H9 (cell line): ENCODE measurements around the gene TMC1. TPM values are rescaled to one million over a fixed set of nuclear protein-coding genes. Genes with fewer than 3 reads are reported as not detected.

Source experiments
- DNase-seq: peaks from one replicate; pipeline ENCODE4 v3.0.0-alpha.2; 2017
- H2AFZ ChIP-seq: one replicate; pipeline ENCODE4 v1.6.1; 2013; ENCODE audit warnings: mild to moderate bottlenecking, low read length, control low read depth, moderate library complexity
- H2AK5ac ChIP-seq: 2 replicates; pipeline ENCODE4 v1.6.1; 2013; ENCODE audit warnings: low read length, control low read depth, mixed read lengths; ENCODE audit not compliant: insufficient read length
- H2BK120ac ChIP-seq: one replicate; pipeline ENCODE4 v1.6.1; 2013; ENCODE audit warnings: low read depth, mild to moderate bottlenecking, low read length, control low read depth, inconsistent platforms; ENCODE audit not compliant: poor library complexity, severe bottlenecking
- H2BK12ac ChIP-seq: 2 replicates; pipeline ENCODE4 v1.6.1; 2013; ENCODE audit warnings: low read length, control low read depth, mixed read lengths, low read depth; ENCODE audit not compliant: insufficient read length
- H2BK15ac ChIP-seq: 2 replicates; pipeline ENCODE4 v1.6.1; 2013; ENCODE audit warnings: low read depth, low read length, control low read depth
- H2BK20ac ChIP-seq: one replicate; pipeline ENCODE4 v1.6.1; 2013; ENCODE audit warnings: low read depth, mild to moderate bottlenecking, low read length, control low read depth, inconsistent platforms; ENCODE audit not compliant: poor library complexity, severe bottlenecking
- H2BK5ac ChIP-seq: 2 replicates; pipeline ENCODE4 v1.6.1; 2013; ENCODE audit warnings: low read length, control low read depth, mixed read lengths; ENCODE audit not compliant: insufficient read length
- H3K14ac ChIP-seq: 2 replicates; pipeline ENCODE4 v1.6.1; 2013; ENCODE audit warnings: low read length, control low read depth; ENCODE audit not compliant: insufficient read depth
- H3K18ac ChIP-seq: 2 replicates; pipeline ENCODE4 v1.6.1; 2013; ENCODE audit warnings: low read depth, mild to moderate bottlenecking, mixed read lengths, low read length, control low read depth; ENCODE audit not compliant: insufficient read length
- H3K23ac ChIP-seq: 2 replicates; pipeline ENCODE4 v1.6.1; 2013; ENCODE audit warnings: low read length, control low read depth, mixed read lengths, low read depth; ENCODE audit not compliant: insufficient read length
- H3K23me2 ChIP-seq: 2 replicates; pipeline ENCODE4 v1.6.1; 2013; ENCODE audit warnings: low read depth, mild to moderate bottlenecking, mixed read lengths, low read length, control low read depth; ENCODE audit not compliant: insufficient read length, poor library complexity, severe bottlenecking
- H3K27ac ChIP-seq: 2 replicates; pipeline ENCODE4 v1.5.1; 2013; ENCODE audit warnings: low read length, control low read depth, mixed read lengths, low read depth; ENCODE audit not compliant: insufficient read length
- H3K27me3 ChIP-seq: 2 replicates; pipeline ENCODE4 v1.6.1; 2013; ENCODE audit warnings: low read length, control low read depth, inconsistent platforms; ENCODE audit not compliant: insufficient read depth
- H3K4ac ChIP-seq: 2 replicates; pipeline ENCODE4 v1.6.1; 2013; ENCODE audit warnings: low read depth, mild to moderate bottlenecking, control low read depth, inconsistent platforms, low read length, moderate library complexity
- H3K4me1 ChIP-seq: 2 replicates; pipeline ENCODE4 v1.6.1; 2013; ENCODE audit warnings: low read length, control low read depth, inconsistent platforms; ENCODE audit not compliant: insufficient read depth
- H3K4me2 ChIP-seq: 2 replicates; pipeline ENCODE4 v1.6.1; 2013; ENCODE audit warnings: low read length, control low read depth, mixed read lengths; ENCODE audit not compliant: insufficient read length, insufficient read depth
- H3K56ac ChIP-seq: 2 replicates; pipeline ENCODE4 v1.6.1; 2013; ENCODE audit warnings: low read depth, mild to moderate bottlenecking, mixed read lengths, low read length, control low read depth; ENCODE audit not compliant: insufficient read length
- H3K79me1 ChIP-seq: 2 replicates; pipeline ENCODE4 v1.6.1; 2013; ENCODE audit warnings: low read depth, mild to moderate bottlenecking, moderate library complexity, low read length, control low read depth, inconsistent platforms; ENCODE audit not compliant: insufficient read depth, poor library complexity, severe bottlenecking
- H3K79me2 ChIP-seq: 2 replicates; pipeline ENCODE4 v1.6.1; 2013; ENCODE audit warnings: low read length, control low read depth, inconsistent platforms; ENCODE audit not compliant: insufficient read depth
- H3K9ac ChIP-seq: 2 replicates; pipeline ENCODE4 v1.6.1; 2013; ENCODE audit warnings: low read length, control low read depth, mixed read lengths; ENCODE audit not compliant: insufficient read length; ENCODE audit errors: extremely low read depth
- H3K9me3 ChIP-seq: one replicate; pipeline ENCODE4 v1.6.1; 2013; ENCODE audit warnings: low read depth, low read length, inconsistent platforms; ENCODE audit not compliant: control insufficient read depth
- H3T11ph ChIP-seq: one replicate; pipeline ENCODE4 v1.6.1; 2013; ENCODE audit warnings: mild to moderate bottlenecking, low read length, control low read depth, inconsistent platforms
- H4K20me1 ChIP-seq: one replicate; pipeline ENCODE4 v1.6.1; 2013; ENCODE audit not compliant: control insufficient read depth, insufficient read length, insufficient read depth
- H4K5ac ChIP-seq: 2 replicates; pipeline ENCODE4 v1.6.1; 2013; ENCODE audit warnings: low read depth, mild to moderate bottlenecking, mixed read lengths, low read length, control low read depth; ENCODE audit not compliant: insufficient read length
- H4K8ac ChIP-seq: replicated peaks from 2 replicates; pipeline ENCODE4 v1.6.1; 2013; ENCODE audit warnings: low read length, control low read depth, mixed read lengths, low read depth; ENCODE audit not compliant: insufficient read length
- H4K91ac ChIP-seq: 2 replicates; pipeline ENCODE4 v1.6.1; 2013; ENCODE audit warnings: low read depth, mild to moderate bottlenecking, moderate library complexity, mixed read lengths, low read length, control low read depth; ENCODE audit not compliant: insufficient read length
- H3K27ac Mint-ChIP-seq, 3 experiments: 2 replicates in 2 of 3; 3 replicates in 1 of 3; pipeline ENCODE4 v1.8.0; 2020 to 2021; ENCODE audit warnings: mixed read lengths in 3 of 3, mild to moderate bottlenecking in 1 of 3, moderate library complexity in 1 of 3
- H3K27me3 Mint-ChIP-seq: 2 replicates; pipeline ENCODE4 v1.8.0; 2021; ENCODE audit warnings: low read depth, mild to moderate bottlenecking, moderate library complexity, mixed read lengths
- H3K36me3 Mint-ChIP-seq, 3 experiments: 2 replicates in 2 of 3; 3 replicates in 1 of 3; pipeline ENCODE4 v1.8.0; 2020 to 2021; ENCODE audit warnings: low read depth in 3 of 3, mixed read lengths in 3 of 3; ENCODE audit not compliant: insufficient read depth in 1 of 3
- H3K4me1 Mint-ChIP-seq, 2 experiments: 2 replicates each; pipeline ENCODE4 v1.8.0; 2020; ENCODE audit warnings: mixed read lengths in 2 of 2
- H3K4me3 Mint-ChIP-seq, 2 experiments: 2 replicates in 1 of 2; 3 replicates in 1 of 2; pipeline ENCODE4 v1.8.0; 2020 to 2021; ENCODE audit warnings: mild to moderate bottlenecking in 2 of 2, mixed read lengths in 2 of 2, moderate library complexity in 1 of 2
- H3K9me3 Mint-ChIP-seq, 2 experiments: 2 replicates in 1 of 2; 3 replicates in 1 of 2; pipeline ENCODE4 v1.8.0; 2020; ENCODE audit warnings: mild to moderate bottlenecking in 2 of 2, mixed read lengths in 2 of 2, moderate library complexity in 1 of 2
- CTCF ChIP-seq: fragments of 200-600 bp; sonication (generic); conservative IDR thresholded peaks from 3 replicates; pipeline ENCODE4 v1.8.0; 2021; ENCODE audit warnings: antibody characterized with exemption, mild to moderate bottlenecking
- total RNA-seq: library from RNA; stranded (reverse); gene quantifications from 2 replicates; pipeline ENCODE4 v1.2.1, GENCODE V29; 2021

The TMC1 gene
- total RNA-seq, 1 experiment from 2014 or later, result 2.4 TPM

- H3K23ac ChIP-seq, result no peak overlapping the region
- no peak overlapping the region for H3K18ac ChIP-seq
- no peak overlapping the region for H3K9ac ChIP-seq
- no peak overlapping the region for H2BK20ac ChIP-seq
- H2AK5ac ChIP-seq, result no peak overlapping the region
- H3K4me1 ChIP-seq, result peaks cover 2% of the 10 kb centered on the region; the same call in 1 of the 2 replicates
- no peak overlapping the region for H2BK120ac ChIP-seq
- no peak overlapping the region for H2BK5ac ChIP-seq
- H3K4ac ChIP-seq, result no peak overlapping the region
- no peaks in the 10 kb centered on the region for H4K20me1 ChIP-seq
- peaks cover 18 to 21% of the 10 kb centered on the region in 2 experiments for H3K4me1 Mint-ChIP-seq
- H2BK12ac ChIP-seq, result no peak overlapping the region
- H3K9me3 Mint-ChIP-seq, result peaks cover 15 to 23% of the 10 kb centered on the region in 2 experiments
- no peaks in the 10 kb centered on the region for H3K79me1 ChIP-seq
- H3K27me3 Mint-ChIP-seq, result peaks cover 2% of the 10 kb centered on the region; the same call in 1 of the 2 replicates
- H3K4me2 ChIP-seq, result no peak overlapping the region
- H2BK15ac ChIP-seq, result no peak overlapping the region
- no peak overlapping the region for H3K56ac ChIP-seq
- no peak overlapping the region for H3K4me3 Mint-ChIP-seq
- H3K27me3 ChIP-seq, result no peaks in the 10 kb centered on the region
- H4K5ac ChIP-seq, result no peak overlapping the region
- H3K14ac ChIP-seq, result no peak overlapping the region
- H3K23me2 ChIP-seq, result no peaks in the 10 kb centered on the region
- no peak for TF ChIP-seq CTCF
- H3T11ph ChIP-seq, result no peak overlapping the region
- no peak overlapping the region for H4K91ac ChIP-seq
- no peak overlapping the region for H3K27ac Mint-ChIP-seq
- H3K36me3 Mint-ChIP-seq, result peaks cover 4 to 15% (median 13%) of the 10 kb centered on the region in 3 experiments
- no peak overlapping the region for H3K27ac ChIP-seq
- H3K79me2 ChIP-seq, result no peaks in the 10 kb centered on the region
- no peaks in the 10 kb centered on the region for H3K9me3 ChIP-seq
- no peak overlapping the region for H4K8ac ChIP-seq
- DNase-seq, result no peak
- H2AFZ ChIP-seq, result no peak overlapping the region
Measured at GRCh38 chr9:72537011-72537545, 15.7 kb downstream of the TMC1 start.
